ENCODE data around the gene NUP188.

NUP188 gene

GRCh38 chr9:128947527-128948301 is at the start of gene NUP188, which contains the start of gene DOLK:
Gene NUP188 (plus strand): TSS chr9:128947699. CDS start chr9:128947720, 21 bp downstream.
Gene DOLK (minus strand): TSS chr9:128947603. CDS start chr9:128947303, 300 bp downstream.
- DNase-seq: peak; percentile 100

DNA sequence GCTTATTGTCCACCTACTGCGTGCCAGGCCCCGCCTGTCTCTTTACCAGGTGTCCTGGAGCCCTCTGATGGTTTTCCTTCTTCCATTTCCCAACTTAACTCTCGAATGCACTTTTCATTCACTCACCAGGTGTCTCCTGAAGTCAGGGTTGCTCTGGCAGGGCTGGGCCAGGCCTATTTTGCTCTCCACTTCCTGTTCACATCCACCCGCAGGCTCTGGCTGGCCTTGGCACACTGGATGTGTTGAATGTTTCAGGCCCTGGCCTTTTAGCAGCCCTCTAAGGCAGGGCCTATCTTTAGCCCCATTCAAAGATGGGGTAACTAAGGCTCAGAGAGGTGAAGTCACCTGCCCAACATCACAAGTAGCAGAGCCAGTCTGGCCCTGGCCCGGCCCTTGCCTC is 49.1 kb upstream of the NUP188 start:
- DNase-seq: no peak

DNA sequence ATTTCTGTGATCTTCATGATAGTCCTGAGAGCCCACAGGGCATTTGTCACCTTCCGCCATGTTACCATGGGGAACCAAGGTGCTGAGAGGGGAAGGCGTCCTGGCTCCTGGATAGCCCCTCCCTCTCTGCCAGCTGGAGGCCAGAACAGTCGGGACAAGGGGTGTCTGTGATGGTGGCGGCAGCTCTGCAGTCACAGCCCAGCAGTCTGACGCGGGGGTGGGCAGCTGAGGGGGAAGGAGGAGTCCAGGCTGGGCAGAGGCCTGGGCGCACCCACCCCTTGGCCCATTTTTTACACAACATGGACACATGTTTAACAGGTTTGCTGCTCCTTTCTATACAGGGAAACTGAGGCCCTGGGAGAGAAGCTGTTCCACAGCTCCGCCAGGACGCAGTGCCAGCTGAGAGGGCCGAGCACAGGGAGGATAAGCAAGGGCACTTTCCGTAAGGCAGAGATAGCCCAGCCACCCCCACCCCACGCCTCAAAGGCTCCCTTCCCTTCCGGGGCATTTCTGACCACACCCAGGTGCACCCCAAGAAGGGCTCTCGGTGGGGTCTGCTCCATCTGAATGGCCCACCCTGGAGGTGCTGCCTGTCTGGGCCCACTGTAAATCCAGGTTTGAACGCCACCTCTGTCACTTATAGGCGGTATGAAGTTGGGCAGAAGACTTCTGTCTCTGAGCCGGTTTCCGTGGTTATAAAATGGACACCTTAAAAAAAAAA is 48.5 kb upstream of the NUP188 start:
- DNase-seq: no peak

- peak; percentile 28 to 30 for DNase-seq
These were observed 47.8 kb upstream of the NUP188 start for GRCh38 chr9:128899566-128900322.

DNA sequence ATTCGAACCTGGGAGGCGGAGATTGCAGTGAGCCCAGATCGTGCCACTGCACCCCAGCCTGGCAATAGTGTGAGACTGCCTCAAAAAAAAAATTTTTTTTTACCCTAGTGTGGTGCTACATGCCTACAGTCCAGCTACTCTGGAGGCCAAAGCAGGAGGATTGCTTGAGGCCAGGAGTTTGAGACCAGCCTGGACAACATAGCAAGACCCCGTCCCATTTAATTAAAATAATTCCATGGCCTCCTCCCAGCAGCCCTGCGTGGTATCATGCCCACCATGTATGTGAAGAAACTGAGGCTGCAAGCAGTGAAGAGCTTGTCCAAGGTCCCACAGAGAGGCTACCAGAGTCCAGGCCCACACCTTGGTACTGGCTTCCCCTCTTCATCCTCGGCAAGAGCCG is 46.1 kb upstream of the NUP188 start:
- no peak for DNase-seq

DNA sequence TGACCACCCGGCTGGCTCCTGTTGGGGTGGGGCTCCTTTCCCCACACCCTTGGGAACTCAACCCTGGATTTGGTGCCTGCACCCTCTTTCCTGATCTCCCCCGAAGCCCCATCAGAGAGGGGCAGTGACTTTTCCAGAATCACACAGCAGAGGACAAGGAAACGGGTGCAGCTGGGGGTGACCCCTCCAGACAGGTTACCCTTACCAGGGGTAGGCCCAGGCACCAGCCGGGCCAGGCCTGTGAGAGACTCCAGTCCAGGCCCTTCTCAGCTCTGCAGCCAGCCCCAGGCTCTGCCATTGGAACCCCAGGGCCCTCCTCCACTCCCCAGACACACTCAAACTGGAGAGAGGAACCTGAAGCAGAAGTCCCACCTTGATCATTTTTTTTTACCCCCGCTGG is 45.7 kb upstream of the NUP188 start:
- DNase-seq: no peak

DNA sequence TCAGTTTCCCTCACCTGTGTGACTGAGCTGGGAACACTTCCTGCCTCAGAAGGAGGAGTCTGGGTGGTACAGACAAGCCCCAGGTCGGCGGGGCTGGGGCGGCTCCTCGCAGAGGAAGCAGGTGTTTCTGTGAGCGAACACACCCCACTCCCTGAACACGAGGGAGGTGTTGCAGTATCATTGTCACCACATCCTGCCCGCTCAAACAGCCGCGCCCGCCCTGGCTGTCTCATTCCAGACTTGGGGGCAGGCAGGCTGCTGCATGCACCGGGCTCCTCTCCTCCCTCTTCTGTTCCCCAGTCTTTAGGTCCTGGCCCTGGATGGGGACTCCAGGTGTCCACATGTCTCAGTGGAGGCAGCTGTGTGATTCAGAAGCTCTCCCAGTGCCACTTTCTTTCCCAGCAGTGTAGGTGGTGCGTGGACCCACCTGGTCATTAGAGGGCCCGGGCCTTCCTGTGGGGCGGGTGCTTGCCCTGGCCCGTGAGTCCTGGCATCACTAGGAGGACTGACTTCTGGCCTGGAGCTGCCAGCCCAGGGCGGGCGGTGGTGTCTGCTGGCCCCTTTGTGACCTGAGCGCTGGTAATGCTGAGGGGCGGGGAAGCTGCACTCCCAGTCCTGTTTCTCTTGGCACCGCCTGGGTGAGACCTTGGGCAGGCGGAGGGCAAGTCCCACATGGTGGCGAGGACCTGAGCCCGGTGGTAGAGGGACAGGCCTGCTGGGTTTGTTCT is 45.0 kb upstream of the NUP188 start:
- peak; percentile 80 to 86 for DNase-seq

- no peak for DNase-seq
These were observed 44.4 kb upstream of the NUP188 start for GRCh38 chr9:128903079-128903461.

DNA sequence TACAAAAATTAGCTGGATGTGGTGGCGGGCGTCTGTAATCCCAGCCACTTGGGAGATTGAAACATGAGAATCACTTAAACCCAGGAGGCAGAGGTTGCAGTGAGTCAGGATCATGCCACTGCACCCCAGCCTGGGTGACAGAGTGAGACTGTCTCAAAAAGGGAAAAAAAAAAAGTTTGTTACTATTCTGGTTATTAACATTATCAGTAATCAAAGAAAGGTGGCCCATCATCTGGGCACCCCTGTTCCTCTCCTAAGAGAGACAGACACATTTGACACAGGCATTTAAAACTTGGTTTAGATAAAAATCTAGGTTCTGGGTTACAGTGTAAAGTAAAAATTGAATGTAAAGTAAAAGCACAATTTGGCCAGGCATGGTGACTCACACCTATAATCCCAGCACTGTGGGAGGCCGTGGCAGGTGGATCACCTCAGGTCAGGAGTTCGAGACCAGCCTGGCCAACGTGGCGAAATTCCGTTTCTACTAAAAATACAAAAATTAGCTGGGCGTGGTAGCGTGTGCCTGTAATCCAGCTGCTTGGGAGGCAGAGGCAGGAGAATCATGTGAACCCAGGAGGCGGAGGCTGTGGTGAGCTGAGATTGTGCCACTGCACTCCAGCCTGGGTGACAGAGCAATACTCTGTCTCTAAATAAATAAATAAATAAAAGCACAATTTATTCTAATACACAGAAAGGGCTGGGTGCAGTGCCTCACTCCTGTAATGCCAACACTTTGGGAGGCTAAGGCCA is 43.5 kb upstream of the NUP188 start:
- peak in 1 of 2 donors; percentile 23 for DNase-seq

DNA sequence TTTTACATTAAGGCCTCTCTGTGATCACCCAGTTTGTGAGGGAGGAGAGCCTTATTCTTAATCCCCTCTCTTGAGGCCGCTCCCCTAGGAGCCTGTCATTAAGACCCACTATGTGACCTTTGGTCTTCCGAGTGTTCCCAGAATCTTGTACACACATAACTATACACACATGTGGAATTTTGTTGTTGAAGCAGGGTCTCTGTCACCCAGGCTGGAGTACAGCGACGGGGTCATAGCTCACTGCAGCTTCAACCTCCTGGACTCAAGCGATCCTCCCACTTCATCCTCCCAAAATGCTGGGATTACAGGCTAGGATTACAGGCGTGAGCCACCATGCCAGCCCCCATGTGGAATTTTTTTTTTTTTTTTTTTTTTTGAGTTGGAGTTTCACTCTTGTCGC is 41.5 kb upstream of the NUP188 start:
- no peak for DNase-seq

DNA sequence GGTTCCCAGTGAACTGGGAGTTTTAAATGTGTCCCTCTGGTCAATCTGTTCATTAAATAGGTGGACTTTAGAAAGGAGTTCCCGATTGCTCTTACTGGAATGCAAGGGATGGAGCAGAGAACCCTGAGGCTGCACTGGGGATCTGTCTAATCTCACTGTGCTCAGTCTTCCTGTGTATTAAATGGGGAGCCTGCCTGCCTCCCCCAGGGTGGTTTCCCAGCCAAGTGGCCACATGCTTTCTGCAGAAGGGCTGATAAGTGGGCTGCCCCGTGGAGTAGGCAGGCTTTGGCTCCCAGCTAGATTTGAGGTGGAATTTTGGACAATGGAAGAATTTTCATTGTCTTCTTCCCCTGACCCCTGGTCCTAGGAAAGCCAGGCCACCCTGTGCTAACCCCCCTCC is 40.8 kb upstream of the NUP188 start:
- DNase-seq: no peak

- no peak for DNase-seq
These were observed 39.1 kb upstream of the NUP188 start for GRCh38 chr9:128908372-128908771.

DNA sequence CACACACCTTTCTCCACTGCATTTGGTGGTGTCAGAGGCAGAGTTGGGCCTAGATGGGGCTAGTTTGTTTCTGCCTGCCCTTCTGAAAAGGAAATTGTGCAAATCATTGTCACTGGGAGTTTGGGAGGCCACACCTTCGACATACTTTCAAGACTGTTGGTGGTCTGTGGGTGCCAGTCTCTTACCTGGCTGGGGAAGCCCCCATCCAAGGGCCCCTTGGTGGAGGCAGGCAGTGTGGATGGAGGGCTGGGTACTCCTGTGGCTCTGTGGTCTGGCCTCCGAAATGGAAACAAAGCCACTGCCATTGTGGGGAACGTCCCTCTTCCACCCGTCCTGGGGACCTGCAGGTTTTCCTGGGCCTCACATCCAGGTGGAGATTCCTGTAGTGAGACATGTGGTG is 37.6 kb upstream of the NUP188 start:
- DNase-seq: no peak

GRCh38 chr9:128910906-128911305 is 36.6 kb upstream of the NUP188 start:
- no peak for DNase-seq

GRCh38 chr9:128911529-128912035 is 35.9 kb upstream of the NUP188 start:
- DNase-seq: no peak

GRCh38 chr9:128912270-128912853 is 35.1 kb upstream of the NUP188 start:
- peak in 1 of 2 donors; percentile 28 for DNase-seq

DNA sequence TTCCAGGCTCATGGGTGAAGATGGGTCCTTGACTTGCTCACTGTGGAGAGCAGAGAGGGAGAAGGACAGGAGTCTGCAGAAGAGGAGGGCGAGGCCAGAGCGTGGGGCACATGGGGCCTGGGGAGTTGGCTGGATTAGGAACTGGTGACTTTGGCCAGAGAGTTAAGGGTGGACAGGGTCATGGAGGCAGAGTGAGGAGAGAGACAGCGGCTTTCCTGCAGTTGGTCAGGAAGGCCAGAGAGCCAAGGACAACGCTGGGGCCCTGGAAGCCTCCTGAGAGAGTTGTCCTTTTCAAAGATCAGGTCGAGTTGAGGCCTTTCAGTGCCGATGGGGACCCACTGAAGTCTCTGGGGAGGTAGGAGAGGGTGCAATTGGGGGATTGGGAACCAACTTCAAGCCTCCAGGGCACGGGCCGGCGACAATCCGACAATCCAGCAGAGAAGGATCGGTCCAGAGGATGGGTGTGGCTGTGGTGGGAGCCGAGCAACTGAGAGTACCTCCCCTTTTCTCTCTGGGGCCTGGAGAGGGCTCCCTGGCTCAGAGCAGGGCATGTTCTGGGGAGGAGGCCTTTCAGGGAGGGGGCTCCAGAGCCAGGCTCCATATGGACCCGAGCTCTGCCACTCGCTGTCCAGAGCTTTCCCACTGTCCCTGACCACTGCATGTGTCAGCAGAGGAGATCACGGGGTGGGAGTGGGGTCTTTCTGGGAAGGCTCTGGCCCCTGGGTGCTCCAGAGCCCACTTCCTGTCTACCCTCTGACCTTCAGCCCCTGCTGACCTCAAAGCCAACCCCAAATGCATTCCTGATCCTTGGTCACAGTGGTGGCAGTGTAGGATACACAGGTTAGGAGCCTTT is 34.2 kb upstream of the NUP188 start:
- no peak for DNase-seq

- no peak for DNase-seq
These were observed 33.3 kb upstream of the NUP188 start for GRCh38 chr9:128913995-128914772.

DNA sequence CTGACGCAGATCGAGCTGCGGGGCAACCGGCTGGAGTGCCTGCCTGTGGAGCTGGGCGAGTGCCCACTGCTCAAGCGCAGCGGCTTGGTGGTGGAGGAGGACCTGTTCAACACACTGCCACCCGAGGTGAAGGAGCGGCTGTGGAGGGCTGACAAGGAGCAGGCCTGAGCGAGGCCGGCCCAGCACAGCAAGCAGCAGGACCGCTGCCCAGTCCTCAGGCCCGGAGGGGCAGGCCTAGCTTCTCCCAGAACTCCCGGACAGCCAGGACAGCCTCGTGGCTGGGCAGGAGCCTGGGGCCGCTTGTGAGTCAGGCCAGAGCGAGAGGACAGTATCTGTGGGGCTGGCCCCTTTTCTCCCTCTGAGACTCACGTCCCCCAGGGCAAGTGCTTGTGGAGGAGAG is 31.3 kb upstream of the NUP188 start:
- DNase-seq: no peak

- DNase-seq: no peak
These were observed 30.8 kb upstream of the NUP188 start for GRCh38 chr9:128916745-128917144.

All from stimulated activated CD4-positive, alpha-beta T cell treated with anti-CD3 and anti-CD28 coated beads, Interleukin-2, amount 100 ng/mL, for 24 hours (primary cell).